HEK293 (cell line): Measurements from ENCODE around the gene FOXC1.

Experiments
- CTCF ChIP-seq: fragments of 450-650 bp; formaldehyde crosslinking; IDR thresholded peaks from 2 replicates; pipeline ENCODE4 v1.5.1; 2016; ENCODE audit warnings: missing biosample characterization, missing genetic modification characterization
- MYNN ChIP-seq: fragments of 450-650 bp; formaldehyde crosslinking; IDR thresholded peaks from 2 replicates; pipeline ENCODE4 v1.5.1; 2016; ENCODE audit warnings: missing biosample characterization, missing genetic modification characterization, borderline replicate concordance
- SCRT1 ChIP-seq: fragments of 450-650 bp; formaldehyde crosslinking; IDR thresholded peaks from 2 replicates; pipeline ENCODE4 v1.5.1; 2016; ENCODE audit warnings: missing biosample characterization, missing genetic modification characterization, borderline replicate concordance
- YY1 ChIP-seq: fragments of 450-650 bp; formaldehyde crosslinking; IDR thresholded peaks from 2 replicates; pipeline ENCODE4 v1.5.1; 2018; ENCODE audit warnings: missing biosample characterization, missing genetic modification characterization
- ZBTB17 ChIP-seq: fragments of 450-650 bp; formaldehyde crosslinking; IDR thresholded peaks from 2 replicates; pipeline ENCODE4 v1.5.1; 2016; ENCODE audit warnings: missing biosample characterization, missing genetic modification characterization
- ZBTB21 ChIP-seq: fragments of 450-650 bp; formaldehyde crosslinking; IDR thresholded peaks from 2 replicates; pipeline ENCODE4 v1.5.1; 2017; ENCODE audit warnings: missing biosample characterization, missing genetic modification characterization
- ZNF398 ChIP-seq: fragments of 450-650 bp; formaldehyde crosslinking; IDR thresholded peaks from 2 replicates; pipeline ENCODE4 v1.5.1; 2017; ENCODE audit warnings: missing biosample characterization, missing genetic modification characterization
- ZNF830 ChIP-seq: fragments of 450-650 bp; IDR thresholded peaks from 2 replicates; pipeline ENCODE4 v1.5.0; 2018; ENCODE audit warnings: missing biosample characterization, missing genetic modification characterization, low read depth, mild to moderate bottlenecking, moderate library complexity
- TF ChIP-seq, protein P1 (sequence below): fragments of 450-650 bp; formaldehyde crosslinking; IDR thresholded peaks from 2 replicates; pipeline ENCODE4 v1.5.1; 2016; ENCODE audit warnings: missing biosample characterization, missing genetic modification characterization
- TF ChIP-seq, protein P2 (sequence below): fragments of 450-650 bp; formaldehyde crosslinking; IDR thresholded peaks from 2 replicates; pipeline ENCODE4 v1.5.1; 2016; ENCODE audit warnings: missing biosample characterization, missing genetic modification characterization
- TF ChIP-seq, protein P3 (sequence below): fragments of 450-650 bp; formaldehyde crosslinking; IDR thresholded peaks from 2 replicates; pipeline ENCODE4 v1.5.1; 2016; ENCODE audit warnings: missing biosample characterization, missing genetic modification characterization

DNA sequence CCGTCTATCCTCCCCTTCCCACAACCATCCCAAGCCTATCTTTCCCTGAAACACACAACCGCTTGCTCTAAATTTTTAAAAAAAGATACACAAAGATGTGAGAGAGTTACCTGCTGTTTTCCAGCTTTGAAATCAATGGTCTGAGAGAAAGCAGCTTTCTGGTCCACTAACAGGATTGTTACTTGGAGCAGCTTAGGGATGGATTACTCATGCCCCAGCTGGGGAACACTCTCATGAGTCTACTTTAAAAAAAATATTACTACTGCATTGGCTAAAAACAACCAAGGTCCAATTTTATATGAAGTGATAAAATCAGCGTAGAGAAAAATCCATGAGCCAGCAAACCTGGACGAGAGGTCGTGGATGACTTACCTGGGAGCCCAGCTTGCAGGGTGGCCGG lies 29.6 kb upstream of the FOXC1 start:
- TF ChIP-seq ZBTB17 (tag by site-specific recombination) (no peak), SCRT1 (no peak), ZNF830 (no peak), ZBTB21 (tag by site-specific recombination) (no peak), CTCF (no peak), YY1 (tag by site-specific recombination) (no peak), ZNF398 (tag by site-specific recombination) (no peak), MYNN (no peak)
- TF ChIP-seq, protein P1, sequence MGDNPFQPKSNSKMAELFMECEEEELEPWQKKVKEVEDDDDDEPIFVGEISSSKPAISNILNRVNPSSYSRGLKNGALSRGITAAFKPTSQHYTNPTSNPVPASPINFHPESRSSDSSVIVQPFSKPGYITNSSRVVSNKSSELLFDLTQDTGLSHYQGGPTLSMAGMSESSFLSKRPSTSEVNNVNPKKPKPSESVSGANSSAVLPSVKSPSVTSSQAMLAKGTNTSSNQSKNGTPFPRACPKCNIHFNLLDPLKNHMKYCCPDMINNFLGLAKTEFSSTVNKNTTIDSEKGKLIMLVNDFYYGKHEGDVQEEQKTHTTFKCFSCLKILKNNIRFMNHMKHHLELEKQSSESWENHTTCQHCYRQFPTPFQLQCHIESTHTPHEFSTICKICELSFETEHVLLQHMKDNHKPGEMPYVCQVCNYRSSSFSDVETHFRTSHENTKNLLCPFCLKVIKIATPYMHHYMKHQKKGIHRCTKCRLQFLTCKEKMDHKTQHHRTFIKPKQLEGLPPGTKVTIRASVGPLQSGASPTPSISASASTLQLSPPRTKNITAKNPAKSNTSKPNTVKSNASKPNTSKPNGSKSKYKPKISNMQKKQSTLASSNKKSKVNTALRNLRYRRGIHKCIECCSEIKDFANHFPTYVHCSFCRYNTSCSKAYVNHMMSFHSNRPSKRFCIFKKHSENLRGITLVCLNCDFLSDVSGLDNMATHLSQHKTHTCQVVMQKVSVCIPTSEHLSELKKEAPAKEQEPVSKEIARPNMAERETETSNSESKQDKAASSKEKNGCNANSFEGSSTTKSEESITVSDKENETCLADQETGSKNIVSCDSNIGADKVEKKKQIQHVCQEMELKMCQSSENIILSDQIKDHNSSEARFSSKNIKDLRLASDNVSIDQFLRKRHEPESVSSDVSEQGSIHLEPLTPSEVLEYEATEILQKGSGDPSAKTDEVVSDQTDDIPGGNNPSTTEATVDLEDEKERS, result no peak
- TF ChIP-seq, protein P2, sequence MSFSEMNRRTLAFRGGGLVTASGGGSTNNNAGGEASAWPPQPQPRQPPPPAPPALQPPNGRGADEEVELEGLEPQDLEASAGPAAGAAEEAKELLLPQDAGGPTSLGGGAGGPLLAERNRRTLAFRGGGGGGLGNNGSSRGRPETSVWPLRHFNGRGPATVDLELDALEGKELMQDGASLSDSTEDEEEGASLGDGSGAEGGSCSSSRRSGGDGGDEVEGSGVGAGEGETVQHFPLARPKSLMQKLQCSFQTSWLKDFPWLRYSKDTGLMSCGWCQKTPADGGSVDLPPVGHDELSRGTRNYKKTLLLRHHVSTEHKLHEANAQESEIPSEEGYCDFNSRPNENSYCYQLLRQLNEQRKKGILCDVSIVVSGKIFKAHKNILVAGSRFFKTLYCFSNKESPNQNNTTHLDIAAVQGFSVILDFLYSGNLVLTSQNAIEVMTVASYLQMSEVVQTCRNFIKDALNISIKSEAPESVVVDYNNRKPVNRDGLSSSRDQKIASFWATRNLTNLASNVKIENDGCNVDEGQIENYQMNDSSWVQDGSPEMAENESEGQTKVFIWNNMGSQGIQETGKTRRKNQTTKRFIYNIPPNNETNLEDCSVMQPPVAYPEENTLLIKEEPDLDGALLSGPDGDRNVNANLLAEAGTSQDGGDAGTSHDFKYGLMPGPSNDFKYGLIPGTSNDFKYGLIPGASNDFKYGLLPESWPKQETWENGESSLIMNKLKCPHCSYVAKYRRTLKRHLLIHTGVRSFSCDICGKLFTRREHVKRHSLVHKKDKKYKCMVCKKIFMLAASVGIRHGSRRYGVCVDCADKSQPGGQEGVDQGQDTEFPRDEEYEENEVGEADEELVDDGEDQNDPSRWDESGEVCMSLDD (tag by site-specific recombination), result no peak
- TF ChIP-seq, protein P3, sequence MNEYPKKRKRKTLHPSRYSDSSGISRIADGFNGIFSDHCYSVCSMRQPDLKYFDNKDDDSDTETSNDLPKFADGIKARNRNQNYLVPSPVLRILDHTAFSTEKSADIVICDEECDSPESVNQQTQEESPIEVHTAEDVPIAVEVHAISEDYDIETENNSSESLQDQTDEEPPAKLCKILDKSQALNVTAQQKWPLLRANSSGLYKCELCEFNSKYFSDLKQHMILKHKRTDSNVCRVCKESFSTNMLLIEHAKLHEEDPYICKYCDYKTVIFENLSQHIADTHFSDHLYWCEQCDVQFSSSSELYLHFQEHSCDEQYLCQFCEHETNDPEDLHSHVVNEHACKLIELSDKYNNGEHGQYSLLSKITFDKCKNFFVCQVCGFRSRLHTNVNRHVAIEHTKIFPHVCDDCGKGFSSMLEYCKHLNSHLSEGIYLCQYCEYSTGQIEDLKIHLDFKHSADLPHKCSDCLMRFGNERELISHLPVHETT (tag by site-specific recombination), result no peak
